Stimulated activated naive B cell treated with anti-CD40 and anti-IgM and Interleukin-4, amounts not matched to agents 10 μg/mL and 1 μg/mL and 100 μg/mL, for 72 hours (primary cell): Measurements from ENCODE around the gene DDI1.

Source experiments
- ATAC-seq, 2 donors: fragments of 150-1000 bp; cut with Tn5 transposase; replicated peaks; 2 replicates each; pipeline ENCODE4 v1.10.0; 2021; ENCODE audit warnings: moderate library complexity in 1 of 2
- DNase-seq: peaks from one replicate; pipeline ENCODE4 v3.0.0; 2021
- H3K27ac Mint-ChIP-seq: one replicate; pipeline ENCODE4 v1.8.0; 2022; ENCODE audit warnings: mild to moderate bottlenecking, mixed read lengths
- H3K27me3 Mint-ChIP-seq, 2 donors: one replicate each; pipeline ENCODE4 v1.8.0; 2022; ENCODE audit warnings: mixed read lengths in 2 of 2
- H3K36me3 Mint-ChIP-seq, 2 donors: one replicate each; pipeline ENCODE4 v1.8.0; 2022; ENCODE audit warnings: mixed read lengths in 2 of 2, mild to moderate bottlenecking in 1 of 2
- H3K4me1 Mint-ChIP-seq, 2 donors: one replicate each; pipeline ENCODE4 v1.8.0; 2022; ENCODE audit warnings: mixed read lengths in 2 of 2, mild to moderate bottlenecking in 1 of 2
- H3K4me3 Mint-ChIP-seq, 2 donors: one replicate each; pipeline ENCODE4 v1.8.0; 2022; ENCODE audit warnings: mild to moderate bottlenecking in 2 of 2, mixed read lengths in 2 of 2, moderate library complexity in 1 of 2
- H3K9me3 Mint-ChIP-seq, 2 donors: one replicate each; pipeline ENCODE4 v1.8.0; 2022; ENCODE audit warnings: mixed read lengths in 2 of 2, mild to moderate bottlenecking in 1 of 2

Gene DDI1

GRCh38 chr11:104076455-104076854, 40.0 kb downstream of the DDI1 start:
- H3K27me3 Mint-ChIP-seq = no peaks in the 10 kb centered on the region
- H3K36me3 Mint-ChIP-seq = no peaks in the 10 kb centered on the region
- H3K27ac Mint-ChIP-seq = no peak overlapping the region
- ATAC-seq (no peak), DNase-seq (no peak)
- peaks cover 4 to 16% of the 10 kb centered on the region in 2 donors for H3K4me1 Mint-ChIP-seq
- H3K9me3 Mint-ChIP-seq = no peaks in the 10 kb centered on the region
- no peak overlapping the region for H3K4me3 Mint-ChIP-seq

GRCh38 chr11:104078245-104078644, 41.8 kb downstream of the DDI1 start:
- Mint-ChIP-seq H3K4me1 (peaks cover 4 to 16% of the 10 kb centered on the region in 2 donors), H3K9me3 (no peaks in the 10 kb centered on the region), H3K27me3 (no peaks in the 10 kb centered on the region), H3K4me3 (no peak overlapping the region), H3K27ac (no peak overlapping the region), H3K36me3 (no peaks in the 10 kb centered on the region)
- DNase-seq (no peak), ATAC-seq (no peak)

GRCh38 chr11:104078995-104079394, 42.6 kb downstream of the DDI1 start:
- Mint-ChIP-seq H3K9me3 (no peaks in the 10 kb centered on the region), H3K27me3 (peaks cover 0 to under 1% of the 10 kb centered on the region in 2 donors), H3K4me1 (peaks cover 1 to 11% of the 10 kb centered on the region in 2 donors), H3K4me3 (no peak overlapping the region), H3K27ac (no peak overlapping the region), H3K36me3 (no peaks in the 10 kb centered on the region)
- DNase-seq = no peak
- no peak for ATAC-seq

GRCh38 chr11:104086621-104087020, 50.2 kb downstream of the DDI1 start:
- no peak overlapping the region for H3K4me3 Mint-ChIP-seq
- no peaks in the 10 kb centered on the region for H3K36me3 Mint-ChIP-seq
- DNase-seq (no peak), ATAC-seq (no peak)
- H3K27me3 Mint-ChIP-seq = peaks cover 0 to 6% of the 10 kb centered on the region in 2 donors
- H3K4me1 Mint-ChIP-seq = no peaks in the 10 kb centered on the region
- no peaks in the 10 kb centered on the region for H3K9me3 Mint-ChIP-seq
- no peak overlapping the region for H3K27ac Mint-ChIP-seq
